Spleen (tissue), 11 donors: ENCODE results near the gene RXFP1. TPM values are rescaled to one million over a fixed set of nuclear protein-coding genes. Genes with fewer than 3 reads are reported as not detected.

Source experiments
- DNase-seq: peaks from one replicate; pipeline ENCODE4 v3.0.0-alpha.2; 2020
- H3K27ac ChIP-seq, 8 donors: fragments of 200-600 bp; sonication (generic) in 7 of 8; 1 replicate in 4 of 8; 2 replicates in 4 of 8; pipeline versions ENCODE4 v1.5.0 to v1.8.0; 2016 to 2021; ENCODE audit warnings: inconsistent platforms in 4 of 8, mild to moderate bottlenecking in 4 of 8, moderate library complexity in 1 of 8
- H3K27me3 ChIP-seq, 7 donors: fragments of 200-600 bp; sonication (generic) in 6 of 7; replicated peaks in 1 of 7; 1 replicate in 4 of 7; 2 replicates in 3 of 7; pipeline versions ENCODE4 v1.5.0 to v1.8.0; 2016 to 2021; ENCODE audit warnings: inconsistent platforms in 3 of 7, mild to moderate bottlenecking in 1 of 7
- H3K36me3 ChIP-seq, 6 donors: fragments of 200-600 bp; sonication (generic) in 5 of 6; 1 replicate in 4 of 6; 2 replicates in 2 of 6; pipeline versions ENCODE4 v1.5.0 to v1.8.0; 2016 to 2021; ENCODE audit warnings: inconsistent platforms in 2 of 6
- H3K4me1 ChIP-seq, 6 donors: fragments of 200-600 bp; sonication (generic) in 5 of 6; 1 replicate in 3 of 6; 2 replicates in 3 of 6; pipeline versions ENCODE4 v1.5.0 to v1.8.0; 2016 to 2021; ENCODE audit warnings: inconsistent platforms in 3 of 6
- H3K4me3 ChIP-seq, 8 donors: fragments of 200-600 bp; sonication (generic) in 7 of 8; 1 replicate in 4 of 8; 2 replicates in 4 of 8; pipeline versions ENCODE4 v1.5.0 to v1.8.0; 2016 to 2021; ENCODE audit warnings: inconsistent platforms in 4 of 8, mild to moderate bottlenecking in 4 of 8, moderate library complexity in 2 of 8
- H3K9me3 ChIP-seq, 8 donors: fragments of 200-600 bp; sonication (generic) in 7 of 8; 1 replicate in 4 of 8; 2 replicates in 4 of 8; pipeline versions ENCODE4 v1.5.0 to v1.8.0; 2016 to 2021; ENCODE audit warnings: inconsistent platforms in 4 of 8
- CTCF ChIP-seq, 11 experiments: fragments of 200-600 bp in 7 of 11; fragments of 450-650 bp in 4 of 11; sonication (generic) in 4 of 11; IDR thresholded peaks in 8 of 11; conservative IDR thresholded peaks in 3 of 11; 1 replicate in 7 of 11; 2 replicates in 4 of 11; pipeline versions ENCODE4 v1.4.0 to v1.8.0; 2016 to 2021; ENCODE audit warnings: antibody characterized with exemption in 11 of 11, inconsistent platforms in 4 of 11, mild to moderate bottlenecking in 1 of 11
- POLR2A ChIP-seq, 3 donors: fragments of 450-650 bp; IDR thresholded peaks; one replicate each; pipeline ENCODE4 v1.5.1; 2017; ENCODE audit warnings: antibody characterized with exemption in 3 of 3, mild to moderate bottlenecking in 1 of 3
- POLR2AphosphoS5 ChIP-seq, 3 donors: sonication (generic); formaldehyde crosslinking; IDR thresholded peaks; one replicate each; pipeline ENCODE4 v1.5.1; 2017; ENCODE audit warnings: antibody characterized with exemption in 3 of 3
- WGBS, 5 donors: extraction: QIAGEN DNeasy Blood & Tissue Kit in 3 of 5; methylation state at CpG; one replicate each; pipeline versions ENCODE4 v1.1.5 to v1.1.7; 2013 to 2018; 5-methylcytosine and 5-hydroxymethylcytosine counted together
- intact Hi-C: fragments of 100-400 bp; cut with DNase I; formaldehyde crosslinking; loops from one replicate; pipeline ENCODE4 v1.15.0; 2023; ENCODE audit warnings: low total_unique reads
- polyA plus RNA-seq, 3 donors: library from polyadenylated mRNA; stranded (reverse); fragments of 200-250 nt; gene quantifications; one replicate each; pipeline ENCODE4 v1.2.1, GENCODE V29; 2013
- total RNA-seq, 7 donors: library from RNA; depleted of rRNA in 3 of 7; stranded (reverse); fragments of >200 nt in 3 of 7; fragmentation: NEBNext Ultra II Directional in 4 of 7; extraction: Animal tissue kit (Norgen Biotek cat#: 25700) in 4 of 7; gene quantifications; one replicate each; pipeline versions ENCODE4 v1.1.0 to v1.2.1, GENCODE V29; 2016 to 2021
- donor health status: healthy with polysubstance abuse.
- donor health status: DM: no; HTN: no; CAD: no; lungs with moderate emphysema.
- donor health status: DM: no; HTN: no; CAD: no.
- donor health status: Bipolar disorder and iron deficiency.
- donor health status: healthy.
- donor health status: DM: no; HTN: no; CAD: no.
- donor health status: DM: yes; HTN: yes; CAD: no.

Gene RXFP1
- total and polyA plus RNA-seq, 10 donors: 0.03 to 0.39 (median 0.12) TPM; not detected in 2

GRCh38 chr4:158588285-158588684 lies 66.6 kb downstream of the RXFP1 start:
- TF ChIP-seq CTCF (IDR thresholded peaks at IDR 0.05 in 8 of 11, conservative IDR thresholded peaks at IDR 0.05 in 3 of 11) (no peak), POLR2A (IDR thresholded peaks at IDR 0.05) (no peak), POLR2AphosphoS5 (IDR thresholded peaks at IDR 0.05) (no peak)
- no peak for DNase-seq
- 93 to 99% (median 97%) methylated on average over 6 of the region's 6 CpGs for whole genome bisulfite sequencing, 5 donors
- H3K9me3 ChIP-seq: no peaks in the 10 kb centered on the region
- no peaks in the 10 kb centered on the region for H3K27me3 ChIP-seq
- no peak overlapping the region for H3K4me3 ChIP-seq
- intact Hi-C loops: no loop called here
- H3K27ac ChIP-seq: no peak overlapping the region
- no peaks in the 10 kb centered on the region for H3K4me1 ChIP-seq
- no peaks in the 10 kb centered on the region for H3K36me3 ChIP-seq

DNA sequence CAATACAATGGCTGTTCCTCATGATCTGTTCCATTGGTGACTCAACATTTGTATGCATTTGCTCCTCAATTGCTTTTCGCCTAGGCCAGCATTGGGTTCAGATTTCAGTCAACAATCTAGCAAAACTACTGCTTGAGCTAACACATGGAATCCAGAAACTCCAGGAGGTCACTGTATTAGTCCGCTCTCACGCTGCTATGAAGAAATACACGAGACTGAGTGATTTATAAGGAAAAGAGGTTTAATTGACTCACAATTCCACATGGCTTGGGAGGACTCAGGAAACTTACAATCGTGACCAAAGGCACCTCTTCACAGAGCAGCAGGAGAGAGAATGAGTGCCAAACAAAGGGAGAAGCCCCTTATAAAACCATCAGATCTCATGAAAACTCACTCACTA lies 67.1 kb downstream of the RXFP1 start:
- Histone ChIP-seq H3K36me3 (no peaks in the 10 kb centered on the region), H3K4me1 (no peaks in the 10 kb centered on the region), H3K9me3 (no peaks in the 10 kb centered on the region), H3K4me3 (no peak overlapping the region), H3K27ac (no peak overlapping the region), H3K27me3 (no peaks in the 10 kb centered on the region)
- intact Hi-C loops: no loop called here
- TF ChIP-seq CTCF (IDR thresholded peaks at IDR 0.05 in 8 of 11, conservative IDR thresholded peaks at IDR 0.05 in 3 of 11): no peak
- TF ChIP-seq POLR2AphosphoS5 (IDR thresholded peaks at IDR 0.05): no peak
- TF ChIP-seq POLR2A (IDR thresholded peaks at IDR 0.05): no peak
- no peak for DNase-seq
- 81 to 96% (median 93%) methylated on average over 5 of the region's 5 CpGs for WGBS, 5 donors

DNA sequence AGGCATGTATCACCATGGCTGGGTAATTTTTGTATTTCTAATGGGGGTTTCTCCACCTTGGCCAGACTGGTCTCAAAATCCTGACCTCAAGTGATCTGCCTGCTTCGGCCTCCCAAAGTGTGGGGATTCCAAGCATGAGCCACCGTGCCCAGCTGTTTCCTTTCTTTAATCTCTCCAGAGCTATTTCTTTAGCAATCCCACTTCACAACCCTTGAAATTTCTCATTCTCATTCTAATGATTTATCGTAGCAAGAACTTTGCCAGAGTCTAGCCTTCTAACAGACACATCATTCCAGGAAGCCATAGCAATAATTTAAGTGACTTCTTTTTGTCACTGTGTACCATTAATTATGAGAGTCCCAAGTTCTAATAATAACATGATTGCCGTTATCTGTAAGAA lies 68.6 kb downstream of the RXFP1 start:
- TF ChIP-seq POLR2AphosphoS5 (IDR thresholded peaks at IDR 0.05) (no peak), CTCF (IDR thresholded peaks at IDR 0.05 in 8 of 11, conservative IDR thresholded peaks at IDR 0.05 in 3 of 11) (no peak), POLR2A (IDR thresholded peaks at IDR 0.05) (no peak)

GRCh38 chr4:158590824-158591223 lies 69.1 kb downstream of the RXFP1 start:
- 40 to 55% (median 44%) methylated on average over 3 of the region's 3 CpGs for WGBS, 5 donors
- Histone ChIP-seq H3K9me3 (no peaks in the 10 kb centered on the region), H3K4me3 (no peak overlapping the region), H3K27ac (no peak overlapping the region), H3K36me3 (no peaks in the 10 kb centered on the region), H3K27me3 (no peaks in the 10 kb centered on the region), H3K4me1 (no peaks in the 10 kb centered on the region)
- intact Hi-C loops: no loop called here
- TF ChIP-seq POLR2AphosphoS5 (IDR thresholded peaks at IDR 0.05) (no peak), POLR2A (IDR thresholded peaks at IDR 0.05) (no peak), CTCF (IDR thresholded peaks at IDR 0.05 in 8 of 11, conservative IDR thresholded peaks at IDR 0.05 in 3 of 11) (no peak)
- no peak for DNase-seq

More for the DNA sequence above, 68.6 kb downstream of the RXFP1 start:
- no peak for DNase-seq
- no peaks in the 10 kb centered on the region for H3K36me3 ChIP-seq
- no peaks in the 10 kb centered on the region for H3K4me1 ChIP-seq
- WGBS, 5 donors: 13 to 30% (median 17%) methylated on average over 4 of the region's 4 CpGs
- no peak overlapping the region for H3K27ac ChIP-seq
- intact Hi-C loops: no loop called here
- no peaks in the 10 kb centered on the region for H3K9me3 ChIP-seq
- no peak overlapping the region for H3K4me3 ChIP-seq
- no peaks in the 10 kb centered on the region for H3K27me3 ChIP-seq
